Liver (tissue), 9 donors: ENCODE results near the gene HCN2. TPM values are rescaled to one million over a fixed set of nuclear protein-coding genes. Genes with fewer than 3 reads are reported as not detected.

Experiments used
- DNase-seq: peaks from one replicate; pipeline ENCODE4 v3.0.0-alpha.2; 2017; ENCODE audit warnings: low spot score
- H3K27ac ChIP-seq, 2 donors: one replicate each; pipeline ENCODE4 v1.7.0; 2013; ENCODE audit warnings: inconsistent platforms in 2 of 2, low read length in 2 of 2, control low read depth in 1 of 2, low read depth in 1 of 2, mild to moderate bottlenecking in 1 of 2
- H3K27me3 ChIP-seq, 4 donors: one replicate each; pipeline versions ENCODE4 v1.6.1 to v1.7.0; 2013; ENCODE audit warnings: low read length in 3 of 4, inconsistent platforms in 1 of 4, mild to moderate bottlenecking in 1 of 4, moderate library complexity in 1 of 4; ENCODE audit not compliant: control insufficient read depth in 4 of 4, insufficient read depth in 4 of 4
- H3K36me3 ChIP-seq, 4 donors: one replicate each; pipeline versions ENCODE4 v1.6.1 to v1.7.0; 2013; ENCODE audit warnings: low read length in 3 of 4, mild to moderate bottlenecking in 3 of 4, low read depth in 1 of 4, moderate library complexity in 1 of 4; ENCODE audit not compliant: control insufficient read depth in 4 of 4, insufficient read depth in 3 of 4
- H3K4me1 ChIP-seq, 4 donors: one replicate each; pipeline versions ENCODE4 v1.6.1 to v1.7.0; 2013; ENCODE audit warnings: low read length in 3 of 4, mild to moderate bottlenecking in 3 of 4, moderate library complexity in 1 of 4; ENCODE audit not compliant: control insufficient read depth in 4 of 4, insufficient read depth in 4 of 4
- H3K4me3 ChIP-seq, 3 donors: one replicate each; pipeline versions ENCODE4 v1.6.1 to v1.7.0; 2013; ENCODE audit warnings: low read length in 3 of 3, control low read depth in 1 of 3, low read depth in 1 of 3, mild to moderate bottlenecking in 1 of 3
- H3K9ac ChIP-seq, 2 donors: one replicate each; pipeline ENCODE4 v1.7.0; 2013; ENCODE audit warnings: low read length in 2 of 2, mild to moderate bottlenecking in 2 of 2, moderate library complexity in 2 of 2, control low read depth in 1 of 2, low read depth in 1 of 2
- H3K9me3 ChIP-seq, 4 donors: one replicate each; pipeline versions ENCODE4 v1.6.1 to v1.7.0; 2013; ENCODE audit warnings: low read length in 3 of 4; ENCODE audit not compliant: control insufficient read depth in 4 of 4
- ATF3 ChIP-seq: IDR thresholded peaks from 2 replicates; pipeline ENCODE4 v1.6.1; 2016; ENCODE audit warnings: antibody characterized with exemption
- CTCF ChIP-seq: fragments of 150-350 bp; IDR thresholded peaks from 2 replicates; pipeline ENCODE4 v1.5.1; 2017; ENCODE audit warnings: improper control_type of control experiment, low read depth, low read length; ENCODE audit not compliant: missing input control
- EGR1 ChIP-seq, 2 donors: IDR thresholded peaks; 2 replicates each; pipeline ENCODE4 v1.6.1; 2016 to 2018; ENCODE audit warnings: antibody characterized with exemption in 2 of 2, low read depth in 2 of 2
- FOXA1 ChIP-seq: IDR thresholded peaks from 2 replicates; pipeline ENCODE4 v1.6.1; 2016; ENCODE audit warnings: antibody characterized with exemption
- FOXA2 ChIP-seq: IDR thresholded peaks from 2 replicates; pipeline ENCODE4 v1.6.1; 2016; ENCODE audit warnings: antibody characterized with exemption
- GABPA ChIP-seq, 2 donors: IDR thresholded peaks in 1 of 2; conservative IDR thresholded peaks in 1 of 2; 2 replicates each; pipeline ENCODE4 v1.6.1; 2016; ENCODE audit warnings: antibody characterized with exemption in 2 of 2, mild to moderate bottlenecking in 1 of 2, moderate library complexity in 1 of 2
- HNF4A ChIP-seq, 2 donors: conservative IDR thresholded peaks; 2 replicates each; pipeline ENCODE4 v1.6.1; 2016; ENCODE audit warnings: antibody characterized with exemption in 2 of 2, mild to moderate bottlenecking in 2 of 2
- HNF4G ChIP-seq: IDR thresholded peaks from 2 replicates; pipeline ENCODE4 v1.6.1; 2016; ENCODE audit warnings: antibody characterized with exemption
- JUND ChIP-seq, 2 donors: IDR thresholded peaks; 2 replicates each; pipeline ENCODE4 v1.6.1; 2016; ENCODE audit warnings: antibody characterized with exemption in 2 of 2
- MAX ChIP-seq: IDR thresholded peaks from 2 replicates; pipeline ENCODE4 v1.6.1; 2016; ENCODE audit warnings: antibody characterized with exemption
- NR2F2 ChIP-seq: IDR thresholded peaks from 2 replicates; pipeline ENCODE4 v1.6.1; 2016; ENCODE audit warnings: antibody characterized with exemption
- RAD21 ChIP-seq, 2 donors: IDR thresholded peaks; 2 replicates each; pipeline ENCODE4 v1.6.1; 2016; ENCODE audit warnings: antibody characterized with exemption in 2 of 2, mild to moderate bottlenecking in 2 of 2
- REST ChIP-seq: IDR thresholded peaks from 2 replicates; pipeline ENCODE4 v1.6.1; 2016; ENCODE audit warnings: antibody characterized with exemption, mild to moderate bottlenecking
- RXRA ChIP-seq, 2 donors: IDR thresholded peaks; 2 replicates each; pipeline ENCODE4 v1.6.1; 2017 to 2018; ENCODE audit warnings: antibody characterized with exemption in 2 of 2, mild to moderate bottlenecking in 1 of 2
- SP1 ChIP-seq: IDR thresholded peaks from 2 replicates; pipeline ENCODE4 v1.6.1; 2018; ENCODE audit warnings: antibody characterized with exemption, mild to moderate bottlenecking
- TAF1 ChIP-seq: conservative IDR thresholded peaks from 2 replicates; pipeline ENCODE4 v1.6.1; 2016; ENCODE audit warnings: antibody characterized with exemption, mild to moderate bottlenecking
- YY1 ChIP-seq: IDR thresholded peaks from 2 replicates; pipeline ENCODE4 v1.6.1; 2016; ENCODE audit warnings: antibody characterized with exemption, mild to moderate bottlenecking
- WGBS: extraction: QIAGEN DNeasy Blood & Tissue Kit; methylation state at CpG from one replicate; pipeline ENCODE4 v1.1.7; 2013; 5-methylcytosine and 5-hydroxymethylcytosine counted together
- polyA plus RNA-seq, 2 donors: library from polyadenylated mRNA; stranded (reverse) in 1 of 2; unstranded in 1 of 2; fragments of 200-250 nt in 1 of 2; fragments of >200 nt in 1 of 2; fragmentation: Nextera tagmentation in 1 of 2; extraction: Ambion mirVana in 1 of 2; gene quantifications; one replicate each; pipeline versions ENCODE4 v1.2.1 to v1.2.3, GENCODE V29; 2013 to 2015
- total RNA-seq, 2 donors: library from RNA; depleted of rRNA; stranded (reverse); fragments of >200 nt; gene quantifications; one replicate each; pipeline ENCODE4 v1.2.3, GENCODE V29; 2014
- TF ChIP-seq, protein P1 (sequence below): IDR thresholded peaks from 2 replicates; pipeline ENCODE4 v1.6.1; 2016; ENCODE audit warnings: antibody characterized with exemption
- donor health status: healthy.
- donor health status: healthy.
- donor health status: healthy.
- donor health status: healthy.
- donor health status: healthy.

HCN2 gene
- total and polyA plus RNA-seq, 4 donors: 0.05 to 0.17 (median 0.13) TPM; not detected in 1

DNA sequence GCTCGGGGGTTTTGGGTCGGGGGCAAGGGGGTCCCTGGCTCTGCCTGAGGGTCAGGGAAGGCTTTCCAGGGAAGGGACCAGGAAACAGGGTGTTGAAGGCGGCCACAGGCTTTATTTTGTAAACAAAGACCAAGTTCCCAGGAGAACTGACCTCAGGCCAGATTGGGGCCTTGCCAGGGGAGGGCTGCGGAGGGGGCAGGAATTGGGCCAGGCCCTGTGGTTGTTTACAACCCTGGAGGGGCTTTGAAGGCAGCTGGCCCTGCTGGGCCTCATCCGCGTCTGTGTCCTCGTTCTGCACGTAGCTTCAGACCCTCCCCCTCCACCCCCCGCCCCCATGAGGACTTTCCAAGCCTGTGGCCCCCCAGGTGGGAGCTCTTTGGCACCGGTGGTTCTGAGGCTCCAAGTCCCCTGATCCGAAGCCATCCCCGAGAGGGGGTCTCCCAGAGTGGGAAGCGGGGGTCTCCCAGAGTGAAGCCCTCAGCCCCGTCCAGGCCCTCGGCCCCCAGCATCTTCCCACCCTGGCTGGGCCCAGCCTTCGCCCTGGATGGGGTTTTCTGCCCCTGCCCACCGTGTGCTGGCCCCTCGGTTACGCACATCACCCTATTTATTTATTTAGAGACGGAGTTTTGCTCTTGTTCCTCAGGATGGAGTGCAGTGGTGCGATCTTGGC, 30.8 kb upstream of the HCN2 start:
- H3K36me3 ChIP-seq: no peaks in the 10 kb centered on the region
- DNase-seq: no peak
- TF ChIP-seq NR2F2: peak; percentile 50
- no peak for TF ChIP-seq MAX
- peaks cover 0 to 3% (median 1%) of the 10 kb centered on the region in 4 donors for H3K4me1 ChIP-seq
- WGBS: 60% methylated on average over 21 of the region's 21 CpGs
- no peak overlapping the region for H3K9ac ChIP-seq
- no peaks in the 10 kb centered on the region for H3K9me3 ChIP-seq
- H3K4me3 ChIP-seq: no peak overlapping the region
- no peak overlapping the region for H3K27ac ChIP-seq
- H3K27me3 ChIP-seq: no peaks in the 10 kb centered on the region

DNA sequence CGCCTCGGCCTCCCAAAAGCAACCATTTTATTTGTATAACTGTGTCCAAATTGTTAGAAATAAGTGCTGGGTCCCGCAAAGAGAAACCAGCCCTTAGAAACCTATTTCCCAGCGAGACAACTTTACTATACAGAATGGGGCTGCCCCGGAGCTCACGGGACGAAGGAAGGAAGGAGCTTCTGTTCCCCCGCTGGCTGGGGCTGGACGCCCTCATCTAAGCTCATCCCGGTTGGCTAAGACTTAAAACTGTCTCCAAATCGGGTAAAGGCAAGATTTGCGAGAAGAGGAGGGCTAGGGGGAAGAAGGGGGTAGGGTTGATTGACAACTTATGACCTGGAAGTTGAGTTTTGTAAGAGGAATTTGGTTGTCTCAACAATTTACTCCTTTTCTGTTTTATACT, 29.6 kb upstream of the HCN2 start:
- Histone ChIP-seq H3K9ac (no peak overlapping the region), H3K4me1 (peaks cover 0 to 3% (median 1%) of the 10 kb centered on the region in 4 donors), H3K27ac (no peak overlapping the region), H3K9me3 (no peaks in the 10 kb centered on the region), H3K27me3 (no peaks in the 10 kb centered on the region), H3K4me3 (no peak overlapping the region), H3K36me3 (no peaks in the 10 kb centered on the region)
- WGBS: 85% methylated on average over 12 of the region's 12 CpGs
- no peak for DNase-seq
- TF ChIP-seq RXRA (IDR thresholded peaks at IDR 0.05) (no peak), MAX (no peak), GABPA (IDR thresholded peaks at IDR 0.05 in 1 of 2, conservative IDR thresholded peaks at IDR 0.05 in 1 of 2) (no peak), ATF3 (no peak), NR2F2 (no peak), FOXA1 (no peak), YY1 (no peak), HNF4A (conservative IDR thresholded peaks at IDR 0.05) (no peak), SP1 (no peak), FOXA2 (no peak), TAF1 (no peak), JUND (IDR thresholded peaks at IDR 0.05) (no peak), RAD21 (IDR thresholded peaks at IDR 0.05) (no peak), REST (no peak), EGR1 (IDR thresholded peaks at IDR 0.05; ENCODE audit: low read depth in 2 of 2) (no peak), HNF4G (no peak), CTCF (no peak)
- TF ChIP-seq, protein P1, sequence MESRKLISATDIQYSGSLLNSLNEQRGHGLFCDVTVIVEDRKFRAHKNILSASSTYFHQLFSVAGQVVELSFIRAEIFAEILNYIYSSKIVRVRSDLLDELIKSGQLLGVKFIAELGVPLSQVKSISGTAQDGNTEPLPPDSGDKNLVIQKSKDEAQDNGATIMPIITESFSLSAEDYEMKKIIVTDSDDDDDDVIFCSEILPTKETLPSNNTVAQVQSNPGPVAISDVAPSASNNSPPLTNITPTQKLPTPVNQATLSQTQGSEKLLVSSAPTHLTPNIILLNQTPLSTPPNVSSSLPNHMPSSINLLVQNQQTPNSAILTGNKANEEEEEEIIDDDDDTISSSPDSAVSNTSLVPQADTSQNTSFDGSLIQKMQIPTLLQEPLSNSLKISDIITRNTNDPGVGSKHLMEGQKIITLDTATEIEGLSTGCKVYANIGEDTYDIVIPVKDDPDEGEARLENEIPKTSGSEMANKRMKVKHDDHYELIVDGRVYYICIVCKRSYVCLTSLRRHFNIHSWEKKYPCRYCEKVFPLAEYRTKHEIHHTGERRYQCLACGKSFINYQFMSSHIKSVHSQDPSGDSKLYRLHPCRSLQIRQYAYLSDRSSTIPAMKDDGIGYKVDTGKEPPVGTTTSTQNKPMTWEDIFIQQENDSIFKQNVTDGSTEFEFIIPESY: no peak
